ENCODE measurements around the gene SLC26A2. TPM values are rescaled to one million over a fixed set of nuclear protein-coding genes. Genes with fewer than 3 reads are reported as not detected.

Gene SLC26A2
- total and polyA plus RNA-seq, 2 of the 8 experiments (the other 6 are each of a cell fraction or from before 2014, with no cell fraction given), result 3.7 to 11.4 TPM

- Histone ChIP-seq H2BK120ac (replicated peaks; ENCODE audit: low read depth, low read length) (no peak overlapping the region), H2BK12ac (ENCODE audit: low read depth, low read length) (no peak overlapping the region), H3K4me1 (replicated peaks in 1 of 4; ENCODE audit: control insufficient read depth in 3 of 4, insufficient read depth in 4 of 4, low read length in 3 of 4) (no peaks in the 10 kb centered on the region), H2AK5ac (ENCODE audit: low read depth, low read length) (no peak overlapping the region), H3K14ac (ENCODE audit: insufficient read length) (no peak overlapping the region), H3K9me3 (ENCODE audit: insufficient read depth in 2 of 2, low read depth in 1 of 2, low read length in 1 of 2) (0 out of 4 replicates have a peak, but pooled peaks cover 0 to 2% of the 10 kb centered on the region in 2 experiments), H2BK15ac (ENCODE audit: low read length) (no peak overlapping the region), H4K20me1 (replicated peaks in 1 of 2; ENCODE audit: control insufficient read depth in 1 of 2, insufficient read depth in 2 of 2, low read length in 2 of 2) (peaks cover 7 to 9% of the 10 kb centered on the region in 2 experiments), H3K23ac (ENCODE audit: insufficient read length) (no peak overlapping the region), H4K91ac (replicated peaks; ENCODE audit: insufficient read length, low read length) (no peak overlapping the region), H3K56ac (replicated peaks; ENCODE audit: insufficient read length, low read depth, low read length) (no peak overlapping the region), H2AFZ (ENCODE audit: low read length) (no peak overlapping the region), H3K79me1 (ENCODE audit: low read depth, low read length) (no peaks in the 10 kb centered on the region), H3K4ac (replicated peaks; ENCODE audit: insufficient read length, low read depth, low read length) (no peak overlapping the region), H3K9ac (replicated peaks in 1 of 4; ENCODE audit: extremely low read depth in 1 of 4, low read depth in 3 of 4, low read length in 3 of 4) (no peak overlapping the region), H3K27me3 (replicated peaks in 1 of 4; ENCODE audit: control insufficient read depth in 3 of 4, extremely low read depth in 1 of 4, insufficient read depth in 3 of 4, low read length in 3 of 4) (no peaks in the 10 kb centered on the region), H2BK20ac (ENCODE audit: low read length) (no peak overlapping the region), H3K36me3 (ENCODE audit: control insufficient read depth in 2 of 4, insufficient read depth in 4 of 4, low read length in 3 of 4) (peaks cover 8 to 73% (median 50%) of the 10 kb centered on the region in 4 experiments), H3K79me2 (ENCODE audit: control insufficient read depth in 1 of 2, insufficient read depth in 2 of 2, low read length in 2 of 2) (no peaks in the 10 kb centered on the region), H2BK5ac (ENCODE audit: low read depth, low read length) (no peak overlapping the region), H3K4me3 (ENCODE audit: extremely low read depth in 1 of 4, insufficient read depth in 2 of 4, low read depth in 3 of 4, low read length in 4 of 4) (no peak overlapping the region), H3K23me2 (ENCODE audit: low read depth, low read length) (no peaks in the 10 kb centered on the region), H4K5ac (ENCODE audit: insufficient read length, low read depth, low read length) (no peak overlapping the region), H4K8ac (ENCODE audit: extremely low read depth, insufficient read depth, low read length) (no peak overlapping the region), H3K27ac (ENCODE audit: low read depth, low read length) (no peak overlapping the region), H3K4me2 (ENCODE audit: insufficient read depth in 1 of 2, low read depth in 2 of 2, low read length in 2 of 2) (no peak overlapping the region), H3K18ac (ENCODE audit: extremely low read depth, low read length) (no peak overlapping the region)
- no peak for FAIRE-seq
- no peak for DNase-seq (ENCODE audit: low read depth in 1 of 2, low spot score in 2 of 2)
- POLR2A ChIA-PET (ENCODE audit: partially characterized antibody), result no interaction called here
- 91% methylated on average over 3 of the region's 3 CpGs; no CpG with 5 or more reads in 1 of the 2 experiments for WGBS, 2 experiments (ENCODE audit: extremely low coverage in 1 of 2, insufficient coverage in 1 of 2, insufficient read length in 1 of 2, insufficient replicate concordance in 2 of 2, low coverage in 1 of 2, low lambda C conversion rate in 2 of 2, missing lambda C conversion rate in 1 of 2)
- CTCF ChIA-PET (ENCODE audit: partially characterized antibody), result no interaction called here
- TF ChIP-seq SRF (IDR thresholded peaks at IDR 0.05; ENCODE audit: low read depth, low read length), result no peak
- no peak for TF ChIP-seq PHF8 (conservative IDR thresholded peaks at IDR 0.05; ENCODE audit: low read depth, low read length)
- TF ChIP-seq SP4 (IDR thresholded peaks at IDR 0.05; ENCODE audit: low read length), result no peak
- TF ChIP-seq POLR2A (IDR thresholded peaks at IDR 0.05; ENCODE audit: control extremely low read depth in 1 of 2, low read depth in 2 of 2, low read length in 2 of 2), result no peak
- no peak for TF ChIP-seq POLR2AphosphoS5 (IDR thresholded peaks at IDR 0.05; ENCODE audit: low read depth, low read length)
- TF ChIP-seq RNF2 (IDR thresholded peaks at IDR 0.05; ENCODE audit: borderline replicate concordance, low read depth, low read length, missing control alignments, poor library complexity, severe bottlenecking), result no peak
- no peak for TF ChIP-seq TAF1 (IDR thresholded peaks at IDR 0.05; ENCODE audit: low read depth, low read length)
- no peak for TF ChIP-seq HDAC2 (IDR thresholded peaks at IDR 0.05; ENCODE audit: borderline replicate concordance in 1 of 2, low read depth in 2 of 2, low read length in 2 of 2)
- no peak for TF ChIP-seq ASH2L (IDR thresholded peaks at IDR 0.05; ENCODE audit: low read length)
- no peak for TF ChIP-seq MAX (IDR thresholded peaks at IDR 0.05)
- TF ChIP-seq CHD1 (IDR thresholded peaks at IDR 0.05; ENCODE audit: low read depth, low read length), result no peak
- TF ChIP-seq EGR1 (IDR thresholded peaks at IDR 0.05; ENCODE audit: borderline replicate concordance, low read depth, low read length), result no peak
- no peak for TF ChIP-seq TAF7 (optimal IDR thresholded peaks at IDR 0.05; ENCODE audit: borderline replicate concordance, low read depth, low read length)
- TF ChIP-seq FOSL1 (IDR thresholded peaks at IDR 0.05; ENCODE audit: insufficient read depth, low read depth, low read length), result no peak
- no peak for TF ChIP-seq CBX8 (IDR thresholded peaks at IDR 0.05; ENCODE audit: borderline replicate concordance, low read depth, low read length)
Observed at GRCh38 chr5:150014456-150014855, 53.9 kb downstream of the SLC26A2 start.
